ENCODE measurements around the gene OTOP3.
"Not testable (repeated sequence)": the region's sequence is repeated elsewhere in the genome, so short reads cannot be mapped to it uniquely, and the experiment has no call there.

GRCh38 chr17:74909097-74909496, 26.6 kb upstream of the OTOP3 start:
- TF ChIP-seq EP300, POLR2A (IDR thresholded peaks at IDR 0.05): not testable (repeated sequence)
- TF ChIP-seq, protein P1, sequence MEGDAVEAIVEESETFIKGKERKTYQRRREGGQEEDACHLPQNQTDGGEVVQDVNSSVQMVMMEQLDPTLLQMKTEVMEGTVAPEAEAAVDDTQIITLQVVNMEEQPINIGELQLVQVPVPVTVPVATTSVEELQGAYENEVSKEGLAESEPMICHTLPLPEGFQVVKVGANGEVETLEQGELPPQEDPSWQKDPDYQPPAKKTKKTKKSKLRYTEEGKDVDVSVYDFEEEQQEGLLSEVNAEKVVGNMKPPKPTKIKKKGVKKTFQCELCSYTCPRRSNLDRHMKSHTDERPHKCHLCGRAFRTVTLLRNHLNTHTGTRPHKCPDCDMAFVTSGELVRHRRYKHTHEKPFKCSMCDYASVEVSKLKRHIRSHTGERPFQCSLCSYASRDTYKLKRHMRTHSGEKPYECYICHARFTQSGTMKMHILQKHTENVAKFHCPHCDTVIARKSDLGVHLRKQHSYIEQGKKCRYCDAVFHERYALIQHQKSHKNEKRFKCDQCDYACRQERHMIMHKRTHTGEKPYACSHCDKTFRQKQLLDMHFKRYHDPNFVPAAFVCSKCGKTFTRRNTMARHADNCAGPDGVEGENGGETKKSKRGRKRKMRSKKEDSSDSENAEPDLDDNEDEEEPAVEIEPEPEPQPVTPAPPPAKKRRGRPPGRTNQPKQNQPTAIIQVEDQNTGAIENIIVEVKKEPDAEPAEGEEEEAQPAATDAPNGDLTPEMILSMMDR (IDR thresholded peaks at IDR 0.05): not testable (repeated sequence)
